GM23338 (cell line): Measurements from ENCODE around the gene GCC1. TPM values are rescaled to one million over a fixed set of nuclear protein-coding genes. Genes with fewer than 3 reads are reported as not detected.

Experiments
- ATAC-seq: fragments of 200-7000 bp; cut with Tn5 transposase; 3 replicates; pipeline ENCODE4 v1.9.1; 2020
- DNase-seq: peaks from one replicate; pipeline ENCODE4 v3.0.0-alpha.2; 2015; ENCODE audit warnings: low spot score
- H2AFZ ChIP-seq: fragments of 200-600 bp; sonication (generic); 2 replicates; pipeline ENCODE4 v1.8.0; 2016; ENCODE audit warnings: antibody characterized with exemption, mild to moderate bottlenecking, moderate library complexity
- H3F3A ChIP-seq: fragments of 200-600 bp; sonication (generic); replicated peaks from 2 replicates; pipeline ENCODE4 v1.8.0; 2017; ENCODE audit warnings: antibody characterized with exemption, mixed run types, low read depth
- H3K27ac ChIP-seq: fragments of 200-600 bp; sonication (generic); 2 replicates; pipeline ENCODE4 v1.6.1; 2016; ENCODE audit warnings: low read depth
- H3K27me3 ChIP-seq: fragments of 200-600 bp; sonication (generic); 2 replicates; pipeline ENCODE4 v1.8.0; 2016; ENCODE audit warnings: mild to moderate bottlenecking, mixed run types, moderate library complexity; ENCODE audit not compliant: insufficient read depth
- H3K36me3 ChIP-seq: fragments of 200-600 bp; sonication (generic); 2 replicates; pipeline ENCODE4 v1.8.0; 2016; ENCODE audit warnings: mild to moderate bottlenecking; ENCODE audit not compliant: insufficient read depth
- H3K4me1 ChIP-seq: fragments of 200-600 bp; sonication (generic); 2 replicates; pipeline ENCODE4 v1.8.0; 2016; ENCODE audit warnings: mild to moderate bottlenecking, moderate library complexity; ENCODE audit not compliant: insufficient read depth
- H3K4me2 ChIP-seq: fragments of 200-600 bp; sonication (generic); 2 replicates; pipeline ENCODE4 v1.7.1; 2017; ENCODE audit warnings: mixed run types
- H3K4me3 ChIP-seq: fragments of 200-600 bp; sonication (generic); 2 replicates; pipeline ENCODE4 v1.6.1; 2016; ENCODE audit warnings: mixed run types
- H3K79me2 ChIP-seq: fragments of 200-600 bp; sonication (generic); replicated peaks from 2 replicates; pipeline ENCODE4 v1.8.0; 2017; ENCODE audit warnings: mild to moderate bottlenecking; ENCODE audit not compliant: insufficient read depth
- H3K9me2 ChIP-seq: fragments of 200-600 bp; sonication (generic); 2 replicates; pipeline ENCODE4 v1.8.0; 2017; ENCODE audit not compliant: insufficient read depth
- H4K20me1 ChIP-seq: fragments of 200-600 bp; sonication (generic); replicated peaks from 2 replicates; pipeline ENCODE4 v1.8.0; 2017; ENCODE audit warnings: mild to moderate bottlenecking; ENCODE audit not compliant: insufficient read depth
- H3K27ac Mint-ChIP-seq: 2 replicates; pipeline ENCODE4 v1.8.0; 2020; ENCODE audit warnings: inconsistent platforms, mild to moderate bottlenecking, moderate library complexity, mixed read lengths
- H3K27me3 Mint-ChIP-seq: 3 replicates; pipeline ENCODE4 v1.8.0; 2022; ENCODE audit warnings: low read depth, mild to moderate bottlenecking, moderate library complexity, mixed read lengths, inconsistent platforms; ENCODE audit not compliant: insufficient read depth, poor library complexity
- H3K36me3 Mint-ChIP-seq: 3 replicates; pipeline ENCODE4 v1.8.0; 2021; ENCODE audit warnings: low read depth, mild to moderate bottlenecking, inconsistent platforms, moderate library complexity, mixed read lengths
- H3K4me1 Mint-ChIP-seq: 3 replicates; pipeline ENCODE4 v1.8.0; 2020; ENCODE audit warnings: mild to moderate bottlenecking, inconsistent platforms, mixed read lengths
- H3K4me3 Mint-ChIP-seq: 3 replicates; pipeline ENCODE4 v1.8.0; 2021; ENCODE audit warnings: moderate library complexity, mild to moderate bottlenecking, inconsistent platforms, mixed read lengths
- H3K9me3 Mint-ChIP-seq: 3 replicates; pipeline ENCODE4 v1.8.0; 2020; ENCODE audit warnings: moderate library complexity, mild to moderate bottlenecking, inconsistent platforms, mixed read lengths
- EZH2 ChIP-seq: fragments of 200-600 bp; sonication (generic); IDR thresholded peaks from one replicate; pipeline ENCODE4 v1.8.0; 2017; ENCODE audit warnings: antibody characterized with exemption, mild to moderate bottlenecking, low read depth; ENCODE audit not compliant: unreplicated experiment
- EZH2phosphoT487 ChIP-seq: fragments of 200-600 bp; sonication (generic); IDR thresholded peaks from one replicate; pipeline ENCODE4 v1.8.1; 2018; ENCODE audit warnings: antibody characterized with exemption; ENCODE audit not compliant: unreplicated experiment
- STAT1 ChIP-seq: IDR thresholded peaks from one replicate; pipeline ENCODE4 v1.6.1; 2016; ENCODE audit warnings: antibody characterized with exemption; ENCODE audit not compliant: unreplicated experiment
- ZNF114 ChIP-seq: fragments of 250-450 bp; sonication (Bioruptor Pico); IDR thresholded peaks from 2 replicates; pipeline ENCODE4 v1.5.0; 2020; ENCODE audit warnings: mild to moderate bottlenecking, moderate library complexity
- polyA plus RNA-seq: library from polyadenylated mRNA; unstranded; fragments of >200 nt; fragmentation: Nextera tagmentation; extraction: Ambion mirVana; gene quantifications from 2 replicates; pipeline ENCODE4 v1.2.1, GENCODE V29; 2016
- total RNA-seq: library from RNA; depleted of rRNA; stranded (reverse); fragments of >200 nt; shearing (Covaris generic); gene quantifications from 2 replicates; pipeline ENCODE4 v1.2.3, GENCODE V29; 2014
- TF ChIP-seq, protein P1 (sequence below), 2 experiments: fragments of 200-600 bp in 1 of 2; sonication (generic) in 1 of 2; conservative IDR thresholded peaks; 2 replicates each; pipeline versions ENCODE4 v1.5.1 to v1.6.1; 2016 to 2017; ENCODE audit warnings: antibody characterized with exemption in 2 of 2, low read depth in 2 of 2, mild to moderate bottlenecking in 2 of 2, moderate library complexity in 1 of 2
- TF ChIP-seq, protein P2 (sequence below): IDR thresholded peaks from 2 replicates; pipeline ENCODE4 v1.6.1; 2016; ENCODE audit warnings: antibody characterized with exemption
- TF ChIP-seq, protein P3 (sequence below): fragments of 250-450 bp; sonication (Bioruptor Pico); IDR thresholded peaks from 2 replicates; pipeline ENCODE4 v1.5.0; 2020; ENCODE audit warnings: mild to moderate bottlenecking, moderate library complexity

The GCC1 gene
- total and polyA plus RNA-seq, 2 experiments from 2014 or later: 3.2 to 17.6 TPM

DNA sequence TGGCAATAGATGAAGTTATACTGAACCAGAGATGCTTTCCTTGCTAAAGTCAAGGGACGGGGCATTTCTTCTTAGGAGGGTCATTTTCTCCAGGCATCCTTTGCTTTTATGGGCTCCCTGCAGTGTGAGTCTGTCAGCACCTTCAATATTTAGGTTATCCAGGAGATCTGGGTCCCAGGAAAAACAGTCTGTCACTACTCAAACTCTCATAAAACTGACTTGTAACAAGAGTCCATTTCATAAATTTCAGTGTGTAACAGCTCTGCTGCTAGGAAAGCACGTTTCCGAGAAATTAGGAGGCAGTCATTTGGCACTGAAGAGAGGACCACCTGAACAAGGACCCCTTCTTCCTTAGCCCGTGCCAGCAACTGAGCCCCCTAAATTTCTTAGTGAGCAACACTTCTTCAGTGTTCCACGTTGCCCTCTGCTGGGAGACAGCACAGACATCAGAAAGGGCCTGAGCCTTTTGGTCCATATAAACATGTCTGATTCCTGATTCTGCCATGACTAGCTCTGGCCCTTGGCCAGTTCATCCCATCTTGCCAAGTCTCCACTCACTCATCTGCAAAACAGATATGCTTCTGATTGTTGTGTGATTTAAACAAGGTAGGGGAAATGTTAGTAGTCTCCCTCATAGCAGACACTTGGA is 7.2 kb downstream of the GCC1 start:
- Histone ChIP-seq H3K79me2 (peaks cover 3% of the 10 kb centered on the region; the same call in 1 of the 2 replicates), H3K4me1 (no peaks in the 10 kb centered on the region), H4K20me1 (peaks cover 11% of the 10 kb centered on the region; the same call in 1 of the 2 replicates), H3F3A (no peaks in the 10 kb centered on the region), H3K36me3 (peaks cover 7% of the 10 kb centered on the region; the same call in 1 of the 2 replicates), H3K27me3 (no peaks in the 10 kb centered on the region), H3K4me3 (no peak overlapping the region), H3K4me2 (no peak overlapping the region), H3K9me2 (no peaks in the 10 kb centered on the region), H3K27ac (no peak overlapping the region), H2AFZ (no peak overlapping the region)
- Mint-ChIP-seq H3K4me3 (no peak overlapping the region), H3K36me3 (peaks cover 16% of the 10 kb centered on the region), H3K27me3 (peaks cover 3% of the 10 kb centered on the region), H3K9me3 (no peaks in the 10 kb centered on the region), H3K4me1 (no peaks in the 10 kb centered on the region; the same call in 2 of the 3 replicates), H3K27ac (no peak overlapping the region)
- TF ChIP-seq, protein P1, sequence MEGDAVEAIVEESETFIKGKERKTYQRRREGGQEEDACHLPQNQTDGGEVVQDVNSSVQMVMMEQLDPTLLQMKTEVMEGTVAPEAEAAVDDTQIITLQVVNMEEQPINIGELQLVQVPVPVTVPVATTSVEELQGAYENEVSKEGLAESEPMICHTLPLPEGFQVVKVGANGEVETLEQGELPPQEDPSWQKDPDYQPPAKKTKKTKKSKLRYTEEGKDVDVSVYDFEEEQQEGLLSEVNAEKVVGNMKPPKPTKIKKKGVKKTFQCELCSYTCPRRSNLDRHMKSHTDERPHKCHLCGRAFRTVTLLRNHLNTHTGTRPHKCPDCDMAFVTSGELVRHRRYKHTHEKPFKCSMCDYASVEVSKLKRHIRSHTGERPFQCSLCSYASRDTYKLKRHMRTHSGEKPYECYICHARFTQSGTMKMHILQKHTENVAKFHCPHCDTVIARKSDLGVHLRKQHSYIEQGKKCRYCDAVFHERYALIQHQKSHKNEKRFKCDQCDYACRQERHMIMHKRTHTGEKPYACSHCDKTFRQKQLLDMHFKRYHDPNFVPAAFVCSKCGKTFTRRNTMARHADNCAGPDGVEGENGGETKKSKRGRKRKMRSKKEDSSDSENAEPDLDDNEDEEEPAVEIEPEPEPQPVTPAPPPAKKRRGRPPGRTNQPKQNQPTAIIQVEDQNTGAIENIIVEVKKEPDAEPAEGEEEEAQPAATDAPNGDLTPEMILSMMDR (conservative IDR thresholded peaks at IDR 0.05; ENCODE audit: low read depth in 2 of 2): peak; percentile 51 to 70
- TF ChIP-seq ZNF114 (CRISPR knock-in tag) (no peak), EZH2phosphoT487 (no peak), STAT1 (no peak)
- peak; percentile 71 for ATAC-seq
- peak; percentile 56 for DNase-seq

- no peak for DNase-seq
- TF ChIP-seq STAT1: no peak
- TF ChIP-seq, protein P2, sequence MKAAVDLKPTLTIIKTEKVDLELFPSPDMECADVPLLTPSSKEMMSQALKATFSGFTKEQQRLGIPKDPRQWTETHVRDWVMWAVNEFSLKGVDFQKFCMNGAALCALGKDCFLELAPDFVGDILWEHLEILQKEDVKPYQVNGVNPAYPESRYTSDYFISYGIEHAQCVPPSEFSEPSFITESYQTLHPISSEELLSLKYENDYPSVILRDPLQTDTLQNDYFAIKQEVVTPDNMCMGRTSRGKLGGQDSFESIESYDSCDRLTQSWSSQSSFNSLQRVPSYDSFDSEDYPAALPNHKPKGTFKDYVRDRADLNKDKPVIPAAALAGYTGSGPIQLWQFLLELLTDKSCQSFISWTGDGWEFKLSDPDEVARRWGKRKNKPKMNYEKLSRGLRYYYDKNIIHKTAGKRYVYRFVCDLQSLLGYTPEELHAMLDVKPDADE: no peak
- TF ChIP-seq, protein P3, sequence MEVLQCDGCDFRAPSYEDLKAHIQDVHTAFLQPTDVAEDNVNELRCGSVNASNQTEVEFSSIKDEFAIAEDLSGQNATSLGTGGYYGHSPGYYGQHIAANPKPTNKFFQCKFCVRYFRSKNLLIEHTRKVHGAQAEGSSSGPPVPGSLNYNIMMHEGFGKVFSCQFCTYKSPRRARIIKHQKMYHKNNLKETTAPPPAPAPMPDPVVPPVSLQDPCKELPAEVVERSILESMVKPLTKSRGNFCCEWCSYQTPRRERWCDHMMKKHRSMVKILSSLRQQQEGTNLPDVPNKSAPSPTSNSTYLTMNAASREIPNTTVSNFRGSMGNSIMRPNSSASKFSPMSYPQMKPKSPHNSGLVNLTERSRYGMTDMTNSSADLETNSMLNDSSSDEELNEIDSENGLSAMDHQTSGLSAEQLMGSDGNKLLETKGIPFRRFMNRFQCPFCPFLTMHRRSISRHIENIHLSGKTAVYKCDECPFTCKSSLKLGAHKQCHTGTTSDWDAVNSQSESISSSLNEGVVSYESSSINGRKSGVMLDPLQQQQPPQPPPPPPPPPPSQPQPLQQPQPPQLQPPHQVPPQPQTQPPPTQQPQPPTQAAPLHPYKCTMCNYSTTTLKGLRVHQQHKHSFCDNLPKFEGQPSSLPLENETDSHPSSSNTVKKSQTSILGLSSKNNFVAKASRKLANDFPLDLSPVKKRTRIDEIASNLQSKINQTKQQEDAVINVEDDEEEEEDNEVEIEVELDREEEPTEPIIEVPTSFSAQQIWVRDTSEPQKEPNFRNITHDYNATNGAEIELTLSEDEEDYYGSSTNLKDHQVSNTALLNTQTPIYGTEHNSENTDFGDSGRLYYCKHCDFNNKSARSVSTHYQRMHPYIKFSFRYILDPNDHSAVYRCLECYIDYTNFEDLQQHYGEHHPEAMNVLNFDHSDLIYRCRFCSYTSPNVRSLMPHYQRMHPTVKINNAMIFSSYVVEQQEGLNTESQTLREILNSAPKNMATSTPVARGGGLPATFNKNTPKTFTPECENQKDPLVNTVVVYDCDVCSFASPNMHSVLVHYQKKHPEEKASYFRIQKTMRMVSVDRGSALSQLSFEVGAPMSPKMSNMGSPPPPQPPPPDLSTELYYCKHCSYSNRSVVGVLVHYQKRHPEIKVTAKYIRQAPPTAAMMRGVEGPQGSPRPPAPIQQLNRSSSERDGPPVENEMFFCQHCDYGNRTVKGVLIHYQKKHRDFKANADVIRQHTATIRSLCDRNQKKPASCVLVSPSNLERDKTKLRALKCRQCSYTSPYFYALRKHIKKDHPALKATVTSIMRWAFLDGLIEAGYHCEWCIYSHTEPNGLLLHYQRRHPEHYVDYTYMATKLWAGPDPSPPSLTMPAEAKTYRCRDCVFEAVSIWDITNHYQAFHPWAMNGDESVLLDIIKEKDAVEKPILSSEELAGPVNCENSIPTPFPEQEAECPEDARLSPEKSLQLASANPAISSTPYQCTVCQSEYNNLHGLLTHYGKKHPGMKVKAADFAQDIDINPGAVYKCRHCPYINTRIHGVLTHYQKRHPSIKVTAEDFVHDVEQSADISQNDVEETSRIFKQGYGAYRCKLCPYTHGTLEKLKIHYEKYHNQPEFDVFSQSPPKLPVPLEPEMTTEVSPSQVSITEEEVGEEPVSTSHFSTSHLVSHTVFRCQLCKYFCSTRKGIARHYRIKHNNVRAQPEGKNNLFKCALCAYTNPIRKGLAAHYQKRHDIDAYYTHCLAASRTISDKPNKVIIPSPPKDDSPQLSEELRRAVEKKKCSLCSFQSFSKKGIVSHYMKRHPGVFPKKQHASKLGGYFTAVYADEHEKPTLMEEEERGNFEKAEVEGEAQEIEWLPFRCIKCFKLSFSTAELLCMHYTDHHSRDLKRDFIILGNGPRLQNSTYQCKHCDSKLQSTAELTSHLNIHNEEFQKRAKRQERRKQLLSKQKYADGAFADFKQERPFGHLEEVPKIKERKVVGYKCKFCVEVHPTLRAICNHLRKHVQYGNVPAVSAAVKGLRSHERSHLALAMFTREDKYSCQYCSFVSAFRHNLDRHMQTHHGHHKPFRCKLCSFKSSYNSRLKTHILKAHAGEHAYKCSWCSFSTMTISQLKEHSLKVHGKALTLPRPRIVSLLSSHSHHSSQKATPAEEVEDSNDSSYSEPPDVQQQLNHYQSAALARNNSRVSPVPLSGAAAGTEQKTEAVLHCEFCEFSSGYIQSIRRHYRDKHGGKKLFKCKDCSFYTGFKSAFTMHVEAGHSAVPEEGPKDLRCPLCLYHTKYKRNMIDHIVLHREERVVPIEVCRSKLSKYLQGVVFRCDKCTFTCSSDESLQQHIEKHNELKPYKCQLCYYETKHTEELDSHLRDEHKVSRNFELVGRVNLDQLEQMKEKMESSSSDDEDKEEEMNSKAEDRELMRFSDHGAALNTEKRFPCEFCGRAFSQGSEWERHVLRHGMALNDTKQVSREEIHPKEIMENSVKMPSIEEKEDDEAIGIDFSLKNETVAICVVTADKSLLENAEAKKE (CRISPR knock-in tag): no peak
- TF ChIP-seq EZH2: no peak
These were observed 13.5 kb downstream of the GCC1 start for GRCh38 chr7:127571741-127572505.

More at GRCh38 chr7:127571741-127572505, 13.5 kb downstream of the GCC1 start:
- no peaks in the 10 kb centered on the region for H3K36me3 ChIP-seq
- Mint-ChIP-seq H3K36me3 (no peaks in the 10 kb centered on the region), H3K27me3 (no peaks in the 10 kb centered on the region), H3K9me3 (no peaks in the 10 kb centered on the region), H3K4me3 (no peak overlapping the region), H3K4me1 (no peaks in the 10 kb centered on the region; the same call in 2 of the 3 replicates), H3K27ac (no peak overlapping the region)
- H3K4me3 ChIP-seq: no peak overlapping the region
- no peak overlapping the region for H3K27ac ChIP-seq
- H3K4me1 ChIP-seq: no peaks in the 10 kb centered on the region
- no peak overlapping the region for H2AFZ ChIP-seq
- no peak overlapping the region for H3K4me2 ChIP-seq
- no peak for ATAC-seq
- H3K79me2 ChIP-seq: no peaks in the 10 kb centered on the region
- H3K27me3 ChIP-seq: no peaks in the 10 kb centered on the region
- H4K20me1 ChIP-seq: no peaks in the 10 kb centered on the region; the same call in 1 of the 2 replicates
- no peaks in the 10 kb centered on the region for H3F3A ChIP-seq
- H3K9me2 ChIP-seq: 0 out of 2 replicates have a peak, but pooled peaks cover 4% of the 10 kb centered on the region
